SU-DHL-6 (cell line): ENCODE data around the gene HOXA3.

Source experiments
- CTCF ChIP-seq: fragments of 200-600 bp; sonication (generic); IDR thresholded peaks from one replicate; pipeline ENCODE4 v1.5.1; 2017; ENCODE audit warnings: antibody characterized with exemption, mild to moderate bottlenecking, low read length, moderate library complexity; ENCODE audit not compliant: insufficient read depth, poor library complexity, severe bottlenecking
- EZH2phosphoT487 ChIP-seq: fragments of 200-600 bp; sonication (generic), shearing (Covaris generic); conservative IDR thresholded peaks from 2 replicates; pipeline ENCODE4 v1.6.1; 2018; ENCODE audit warnings: mild to moderate bottlenecking, antibody characterized with exemption, low read length, moderate library complexity, mixed read lengths

GRCh38 chr7:27137640-27138315, 14.6 kb downstream of the HOXA3 start:
- TF ChIP-seq CTCF (no peak), EZH2phosphoT487 (no peak)
